NCI-H2171 (cell line): ENCODE measurements around the gene NEURL2.
"Not testable (repeated sequence)": the region's sequence is repeated elsewhere in the genome, so short reads cannot be mapped to it uniquely, and the experiment has no call there.

ENCODE experiments used
- DNase-seq: peaks from one replicate; lab custom pipeline; 2025; lab: John Stamatoyannopoulos, UW

NEURL2 gene

GRCh38 chr20:45898285-45898684, 7.3 kb upstream of the NEURL2 start:
- DNase-seq = no peak

DNA sequence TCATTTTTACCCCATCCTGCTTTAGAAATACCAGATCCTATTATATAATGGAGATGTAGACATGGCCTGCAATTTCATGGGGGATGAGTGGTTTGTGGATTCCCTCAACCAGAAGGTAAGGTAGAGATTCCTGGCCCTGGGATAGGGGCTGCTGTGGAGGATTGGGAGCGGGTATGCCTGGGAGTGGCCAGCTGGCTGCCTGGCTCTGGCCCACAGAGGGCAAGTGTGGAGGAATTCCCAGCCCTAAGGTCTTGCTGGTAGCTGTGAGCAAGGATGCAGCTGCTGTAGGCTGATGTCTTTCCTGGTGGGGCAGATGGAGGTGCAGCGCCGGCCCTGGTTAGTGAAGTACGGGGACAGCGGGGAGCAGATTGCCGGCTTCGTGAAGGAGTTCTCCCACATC, 6.7 kb upstream of the NEURL2 start:
- DNase-seq = no peak

DNA sequence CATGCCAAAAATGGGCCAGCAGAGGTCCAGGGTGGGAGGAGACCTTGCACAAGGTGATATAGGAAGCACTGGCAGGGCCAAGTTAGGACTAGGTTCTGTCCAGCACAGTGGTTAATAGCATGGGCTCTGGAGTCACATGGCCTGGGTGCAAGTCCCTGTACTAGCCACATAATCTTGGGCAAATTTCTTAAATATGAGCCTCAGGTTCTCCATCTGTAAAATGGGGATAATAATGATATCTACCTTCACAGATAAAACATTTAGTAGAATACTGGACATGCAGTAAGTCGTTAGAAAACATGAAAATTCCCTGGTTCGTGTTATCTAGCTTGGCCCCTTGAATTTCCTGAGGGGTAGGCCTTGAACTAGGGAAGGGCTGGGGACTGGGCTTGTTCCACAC, 6.3 kb upstream of the NEURL2 start:
- DNase-seq = no peak

- no peak for DNase-seq
These were observed 5.7 kb upstream of the NEURL2 start for GRCh38 chr20:45896641-45897161.

DNA sequence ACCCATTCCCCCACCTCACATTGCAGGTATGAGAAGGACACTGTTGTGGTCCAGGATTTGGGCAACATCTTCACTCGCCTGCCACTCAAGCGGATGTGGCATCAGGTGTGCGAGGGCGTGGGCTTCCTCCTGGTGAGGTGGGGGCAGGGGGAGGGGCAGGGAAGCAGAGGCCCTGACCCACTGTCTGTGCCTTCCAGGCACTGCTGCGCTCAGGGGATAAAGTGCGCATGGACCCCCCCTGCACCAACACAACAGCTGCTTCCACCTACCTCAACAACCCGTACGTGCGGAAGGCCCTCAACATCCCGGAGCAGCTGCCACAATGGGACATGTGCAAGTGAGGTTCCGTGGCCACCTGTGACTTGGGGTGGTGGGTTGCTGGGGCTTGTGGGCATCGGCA, 3.8 kb upstream of the NEURL2 start:
- no peak for DNase-seq

DNA sequence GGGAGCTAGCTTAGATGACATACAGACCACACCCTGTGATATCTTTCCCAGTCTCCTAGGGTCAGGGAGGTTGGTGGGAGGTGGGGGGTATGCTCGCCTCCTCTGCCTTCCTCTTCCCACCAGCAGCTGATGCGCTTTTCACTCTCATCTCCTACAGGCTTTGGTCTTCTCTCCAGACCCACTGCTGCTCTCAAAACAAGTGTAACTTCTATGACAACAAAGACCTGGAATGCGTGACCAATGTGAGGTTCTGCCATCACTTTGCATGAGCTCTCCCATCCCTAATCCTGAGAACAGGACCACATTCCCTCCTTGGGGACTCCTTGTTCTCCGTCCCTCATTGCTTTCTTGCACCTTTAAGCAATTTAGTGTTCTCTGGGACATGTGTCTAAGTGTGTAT, 2.8 kb upstream of the NEURL2 start:
- no peak for DNase-seq

GRCh38 chr20:45892828-45893500, 2.0 kb upstream of the NEURL2 start:
- DNase-seq = no peak

- no peak for DNase-seq
These were observed 1.2 kb upstream of the NEURL2 start for GRCh38 chr20:45892049-45892825.

- no peak for DNase-seq
These were observed 677 bp downstream of the NEURL2 start for GRCh38 chr20:45890077-45890984.

DNA sequence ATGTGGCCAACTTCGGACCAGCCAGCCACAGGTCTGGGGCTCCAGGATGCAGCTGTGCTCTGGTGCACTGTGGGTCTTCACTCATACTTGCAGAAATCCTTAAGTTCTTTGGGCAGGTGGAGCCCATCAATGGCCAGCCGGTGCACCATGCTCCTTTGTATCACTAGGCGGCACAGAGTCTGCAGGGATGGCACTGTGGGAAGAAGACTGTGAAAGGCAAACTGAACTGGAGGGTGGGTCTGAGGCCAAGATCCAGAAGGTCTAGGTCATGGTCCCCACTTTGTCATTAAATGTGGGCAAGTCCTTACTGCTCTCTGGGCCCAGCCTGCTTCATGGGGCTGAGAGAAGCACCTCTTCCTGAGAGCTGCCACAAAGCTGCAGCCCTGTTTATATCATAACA, 2.3 kb downstream of the NEURL2 start:
- DNase-seq = no peak

GRCh38 chr20:45887346-45887715, 3.7 kb downstream of the NEURL2 start, which contains the start of gene SPATA25:
Gene SPATA25 (minus strand): TSS chr20:45887622. CDS start chr20:45887590, 32 bp downstream.
- no peak for DNase-seq

GRCh38 chr20:45886590-45887345, 4.2 kb downstream of the NEURL2 start:
- no peak for DNase-seq

DNA sequence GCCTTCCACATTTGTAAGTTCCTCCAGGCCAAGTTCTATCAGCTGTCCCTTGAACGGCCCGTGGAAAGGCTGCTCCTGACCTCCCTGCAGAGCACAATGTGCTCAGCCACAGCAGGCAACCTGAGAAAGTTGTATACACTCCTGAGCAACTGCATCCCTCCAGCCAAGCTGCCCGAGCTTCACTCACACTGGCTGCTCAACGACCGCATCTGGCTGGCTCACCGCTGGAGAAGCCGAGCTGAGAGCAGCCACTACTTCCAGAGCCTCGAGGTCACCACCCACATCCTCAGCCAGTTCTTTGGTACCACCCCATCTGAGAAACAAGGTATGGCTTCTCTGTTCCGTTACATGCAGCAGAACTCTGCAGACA, 7.9 kb downstream of the NEURL2 start:
- no peak for DNase-seq

DNA sequence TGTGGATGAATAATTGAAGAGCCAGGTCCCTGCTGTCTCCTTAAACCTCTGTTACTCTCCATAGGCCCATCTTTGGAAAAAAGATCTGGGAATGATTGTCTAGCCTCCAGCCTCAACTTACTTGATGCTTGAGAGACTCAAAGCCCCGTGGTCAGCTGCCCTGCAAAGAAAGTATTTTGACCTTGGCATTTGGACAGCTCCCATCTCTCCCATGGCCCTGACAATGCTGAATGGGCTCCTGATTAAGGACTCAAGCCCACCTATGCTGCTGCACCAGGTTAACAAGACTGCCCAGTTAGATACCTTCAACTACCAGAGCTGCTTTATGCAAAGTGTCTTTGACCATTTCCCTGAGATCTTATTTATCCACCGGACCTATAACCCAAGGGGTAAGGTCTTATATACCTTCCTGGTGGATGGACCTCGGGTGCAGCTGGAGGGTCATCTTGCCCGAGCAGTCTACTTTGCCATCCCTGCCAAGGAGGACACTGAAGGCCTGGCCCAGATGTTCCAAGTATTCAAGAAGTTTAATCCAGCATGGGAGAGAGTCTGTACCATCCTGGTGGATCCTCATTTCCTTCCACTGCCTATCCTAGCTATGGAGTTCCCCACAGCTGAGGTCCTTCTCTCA, 8.4 kb downstream of the NEURL2 start:
- DNase-seq = no peak

DNA sequence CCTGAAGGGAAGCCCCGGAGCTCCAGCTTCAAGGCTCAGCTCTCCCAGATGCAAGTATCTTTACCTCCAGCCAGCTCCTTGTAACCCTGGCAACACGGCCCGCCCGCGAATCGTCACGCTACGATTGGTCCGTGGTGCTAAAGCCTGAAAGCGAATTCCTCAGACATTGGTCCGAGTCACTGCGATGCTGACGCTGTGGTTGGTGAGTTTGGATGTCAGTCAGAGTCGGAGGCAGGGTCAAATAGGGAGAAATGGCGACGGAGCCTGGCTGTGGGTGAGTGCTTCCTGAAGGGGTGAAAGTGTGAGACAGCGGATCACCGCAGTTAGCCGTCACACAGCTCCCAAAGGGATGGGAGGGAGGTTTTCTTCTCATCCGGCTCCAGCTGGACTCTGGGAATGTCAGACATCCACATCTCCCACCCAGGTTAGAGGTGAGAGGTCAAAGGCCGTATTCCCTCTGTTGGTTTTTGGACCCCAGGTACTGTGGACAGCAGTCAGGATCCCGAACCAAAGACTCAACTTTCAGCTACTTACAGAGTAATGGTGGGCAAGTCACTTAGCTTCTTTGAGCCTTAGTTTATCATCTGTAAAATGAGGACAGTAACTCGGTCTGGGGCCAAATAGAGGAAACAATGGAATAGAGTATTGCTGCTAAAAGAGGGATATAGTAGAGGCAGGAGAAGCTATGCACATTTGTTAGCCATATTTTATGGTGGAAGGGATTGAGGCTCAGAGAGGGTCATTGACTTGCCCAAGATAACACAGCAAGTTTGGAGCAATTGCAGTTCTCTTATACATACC, 9.8 kb downstream of the NEURL2 start, which contains the start of gene ZSWIM1:
Gene ZSWIM1, plus strand, starts transcription at position 240 of the 801 bp plus-strand sequence. CDS start 1,366 bp downstream, outside the sequence.
- DNase-seq = peak; percentile 99

- no peak for DNase-seq
These were observed 12.8 kb downstream of the NEURL2 start for GRCh38 chr20:45878076-45878761.

GRCh38 chr20:45874576-45874975, 16.4 kb downstream of the NEURL2 start:
- no peak for DNase-seq

DNA sequence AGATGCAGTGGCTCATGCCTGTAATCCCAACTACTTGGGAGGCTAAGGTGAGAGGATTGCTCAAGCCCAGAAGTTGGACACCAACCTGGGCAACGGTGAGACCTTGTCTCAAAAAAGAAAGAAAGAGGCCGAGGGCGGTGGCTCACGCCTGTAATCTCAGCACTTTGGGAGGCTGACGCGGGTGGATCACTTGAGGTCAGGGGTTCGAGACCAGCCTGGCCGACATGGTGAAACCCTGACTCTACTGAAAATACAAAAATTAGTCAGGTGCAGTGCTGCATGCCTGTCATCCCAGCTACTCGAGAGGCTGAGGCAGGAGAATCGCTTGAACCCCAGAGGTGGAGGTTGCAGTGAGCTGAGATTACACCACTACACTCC, 16.9 kb downstream of the NEURL2 start:
- not testable (repeated sequence) for DNase-seq

- no peak for DNase-seq
These were observed 17.5 kb downstream of the NEURL2 start for GRCh38 chr20:45873409-45874103.
